Measurements from ENCODE around the gene HABP2. TPM values are rescaled to one million over a fixed set of nuclear protein-coding genes. Genes with fewer than 3 reads are reported as not detected.

Gene HABP2
- total RNA-seq, 1 donor from 2014 or later, result not detected

Other genes with a start within 250 kb of the HABP2 start
- not detected in 2 replicates for gene NRAP, start 111.0 kb downstream of the HABP2 start, total RNA-seq
- 16.0 and 16.6 TPM in 2 replicates for gene CASP7, start 126.9 kb downstream of the HABP2 start, total RNA-seq
- not detected in 2 replicates for gene PLEKHS1, start 198.6 kb downstream of the HABP2 start, total RNA-seq